HG02642 (cell line): ENCODE data around the gene CDH11.

Experiments used
- ATAC-seq: cut with Tn5 transposase; IDR thresholded peaks from one replicate; pipeline ENCODE4 v1.9.1; 2021; ENCODE audit warnings: mild to moderate bottlenecking; ENCODE audit not compliant: unreplicated experiment, poor library complexity

Gene CDH11, protein sequence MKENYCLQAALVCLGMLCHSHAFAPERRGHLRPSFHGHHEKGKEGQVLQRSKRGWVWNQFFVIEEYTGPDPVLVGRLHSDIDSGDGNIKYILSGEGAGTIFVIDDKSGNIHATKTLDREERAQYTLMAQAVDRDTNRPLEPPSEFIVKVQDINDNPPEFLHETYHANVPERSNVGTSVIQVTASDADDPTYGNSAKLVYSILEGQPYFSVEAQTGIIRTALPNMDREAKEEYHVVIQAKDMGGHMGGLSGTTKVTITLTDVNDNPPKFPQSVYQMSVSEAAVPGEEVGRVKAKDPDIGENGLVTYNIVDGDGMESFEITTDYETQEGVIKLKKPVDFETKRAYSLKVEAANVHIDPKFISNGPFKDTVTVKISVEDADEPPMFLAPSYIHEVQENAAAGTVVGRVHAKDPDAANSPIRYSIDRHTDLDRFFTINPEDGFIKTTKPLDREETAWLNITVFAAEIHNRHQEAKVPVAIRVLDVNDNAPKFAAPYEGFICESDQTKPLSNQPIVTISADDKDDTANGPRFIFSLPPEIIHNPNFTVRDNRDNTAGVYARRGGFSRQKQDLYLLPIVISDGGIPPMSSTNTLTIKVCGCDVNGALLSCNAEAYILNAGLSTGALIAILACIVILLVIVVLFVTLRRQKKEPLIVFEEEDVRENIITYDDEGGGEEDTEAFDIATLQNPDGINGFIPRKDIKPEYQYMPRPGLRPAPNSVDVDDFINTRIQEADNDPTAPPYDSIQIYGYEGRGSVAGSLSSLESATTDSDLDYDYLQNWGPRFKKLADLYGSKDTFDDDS

DNA sequence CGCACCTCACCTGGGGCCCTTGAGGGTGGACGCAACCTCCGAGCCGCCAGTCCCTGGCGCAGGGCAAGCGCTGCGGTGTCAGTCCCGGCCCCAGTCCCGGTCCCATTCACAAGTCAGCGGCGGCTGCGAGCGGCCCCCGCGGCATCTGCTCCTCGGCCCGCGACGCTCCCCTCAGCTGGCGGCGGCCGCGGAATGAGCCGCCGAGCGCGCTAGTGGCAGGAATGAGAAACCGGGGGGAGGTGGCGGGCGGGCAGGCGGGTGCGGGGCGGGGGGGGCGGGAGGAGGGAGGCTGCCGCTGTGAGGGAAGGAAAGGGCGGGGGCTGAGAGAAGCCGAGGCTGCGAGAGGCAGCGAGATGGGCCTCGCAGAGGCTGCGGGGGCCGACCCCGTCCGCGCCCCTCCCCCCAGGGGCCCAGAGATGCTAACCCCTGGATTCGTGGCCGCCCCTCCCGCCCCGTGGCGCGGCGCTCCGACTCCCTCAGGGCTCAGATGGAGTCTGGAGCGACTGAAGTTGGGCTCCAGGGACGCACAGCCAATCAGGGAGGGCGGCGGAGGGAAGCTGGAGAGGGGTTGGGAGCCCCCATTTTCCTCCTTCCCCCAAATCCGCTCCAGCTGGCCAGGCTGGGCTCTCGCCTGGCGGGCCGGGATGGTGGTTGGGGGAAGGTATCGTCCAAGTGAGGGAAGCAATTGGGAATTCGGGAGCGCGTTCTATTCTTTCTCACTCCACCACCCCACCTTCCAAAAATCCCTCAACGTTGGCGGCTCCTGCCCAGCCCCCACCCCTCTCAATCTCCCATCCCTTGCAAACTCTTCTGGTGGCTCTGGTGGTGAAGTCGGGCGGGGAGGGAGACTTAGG lies at the start of gene CDH11:
TSS of gene CDH11 (minus strand) at position 194 of the 854 bp plus-strand sequence. CDS start 117,194 bp downstream, outside the sequence.
- ATAC-seq, result no peak

DNA sequence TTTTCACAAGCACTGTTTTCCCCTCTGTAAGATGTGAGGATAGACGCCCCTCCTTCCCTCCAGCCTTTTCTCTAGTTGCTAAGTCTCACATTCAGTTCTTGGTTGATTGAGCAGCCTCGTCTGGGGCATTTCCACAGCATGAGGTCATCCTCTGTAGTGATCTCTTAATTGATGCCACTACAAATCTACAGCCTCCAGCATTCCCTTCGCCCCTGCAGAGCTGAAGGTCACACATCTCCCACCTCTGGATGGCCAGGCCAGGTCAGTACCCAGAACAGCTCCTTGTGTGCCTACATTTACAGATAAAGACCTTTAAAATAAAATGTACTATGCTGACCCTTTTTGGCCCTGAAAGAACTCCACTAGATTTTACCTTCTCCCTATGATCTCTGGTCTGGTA lies 32.5 kb upstream of the CDH11 start:
- ATAC-seq, result no peak

DNA sequence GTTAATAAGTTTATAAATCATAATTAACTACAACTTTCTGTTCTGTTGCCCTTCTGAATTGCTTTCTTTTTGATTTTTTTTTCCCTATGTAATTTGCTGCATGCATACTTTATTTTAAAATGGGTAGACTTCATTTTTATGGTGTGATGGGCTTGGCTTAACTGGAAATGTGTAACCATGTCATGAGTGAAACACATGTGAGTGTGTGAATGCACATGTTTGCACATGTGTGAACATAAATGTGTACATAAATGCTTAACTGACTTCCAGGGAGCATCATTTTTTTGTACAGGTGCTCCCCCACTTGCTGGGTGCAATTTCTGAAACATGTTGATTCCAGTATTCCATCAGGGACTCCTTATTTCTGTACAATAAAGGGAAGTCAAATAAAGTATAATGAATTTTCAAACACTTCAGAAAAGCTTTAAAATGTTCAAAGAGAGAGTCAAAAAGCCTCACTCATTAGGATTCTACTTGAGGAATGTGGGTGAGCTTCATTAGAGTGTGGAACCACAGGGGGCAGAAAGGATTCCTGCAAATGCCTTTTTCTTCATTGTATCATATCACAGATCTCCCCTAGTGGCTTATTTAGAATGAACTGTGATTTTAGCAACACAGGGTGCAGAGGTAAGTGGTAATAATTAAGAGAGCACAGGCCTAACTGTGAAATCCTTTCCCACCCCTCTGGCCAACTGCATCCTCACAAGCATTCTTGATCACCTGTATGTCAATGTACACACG lies 31.7 kb upstream of the CDH11 start:
- no peak for ATAC-seq

- ATAC-seq, result no peak
Observed at GRCh38 chr16:65148804-65149203, 26.9 kb upstream of the CDH11 start.

DNA sequence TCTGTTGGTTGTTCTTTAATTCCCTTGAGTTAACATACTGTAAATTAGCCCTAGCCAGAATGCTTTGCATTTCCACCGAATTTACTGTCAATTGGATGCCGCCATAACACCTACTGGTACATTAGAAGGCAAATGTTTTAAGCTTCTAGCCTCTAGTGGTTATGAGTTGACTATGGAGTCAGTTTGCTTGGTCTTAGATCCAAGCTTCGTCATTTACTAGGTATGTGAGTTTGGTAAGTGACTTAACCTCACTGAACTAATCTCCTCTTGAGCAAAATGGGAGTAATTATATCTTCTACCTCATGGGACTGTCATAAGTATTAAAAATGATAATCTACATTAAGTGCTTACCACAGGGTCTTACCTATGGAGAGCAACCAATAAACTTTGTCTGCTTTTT lies 20.4 kb upstream of the CDH11 start:
- ATAC-seq, result no peak

- no peak for ATAC-seq
Observed at GRCh38 chr16:65136681-65137080, 14.8 kb upstream of the CDH11 start.

GRCh38 chr16:65126845-65127624 lies 5.2 kb upstream of the CDH11 start:
- ATAC-seq, result no peak

DNA sequence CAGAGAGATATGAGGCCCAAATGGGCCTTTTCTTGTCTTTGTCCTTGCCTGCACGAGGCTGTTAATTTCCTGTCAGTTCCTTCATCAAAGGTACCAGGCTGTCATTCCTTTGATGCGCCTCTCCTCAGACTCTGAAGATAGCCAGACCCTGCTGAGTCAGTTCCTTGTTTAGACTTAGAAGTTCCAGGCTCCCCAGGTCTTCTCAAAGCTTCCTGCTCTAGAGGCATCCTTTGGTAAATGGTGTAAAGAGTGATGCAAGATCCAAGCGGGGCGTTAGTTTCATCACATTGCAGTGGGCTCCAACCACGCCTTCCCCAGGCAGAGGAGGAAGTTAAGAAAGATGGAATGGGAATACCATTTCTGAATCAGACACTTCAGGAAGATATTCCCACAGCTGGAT lies 4.0 kb upstream of the CDH11 start:
- no peak for ATAC-seq

- ATAC-seq, result no peak
Observed at GRCh38 chr16:65125322-65125721, 3.5 kb upstream of the CDH11 start.

- ATAC-seq, result no peak
Observed at GRCh38 chr16:65124596-65124995, 2.7 kb upstream of the CDH11 start.

DNA sequence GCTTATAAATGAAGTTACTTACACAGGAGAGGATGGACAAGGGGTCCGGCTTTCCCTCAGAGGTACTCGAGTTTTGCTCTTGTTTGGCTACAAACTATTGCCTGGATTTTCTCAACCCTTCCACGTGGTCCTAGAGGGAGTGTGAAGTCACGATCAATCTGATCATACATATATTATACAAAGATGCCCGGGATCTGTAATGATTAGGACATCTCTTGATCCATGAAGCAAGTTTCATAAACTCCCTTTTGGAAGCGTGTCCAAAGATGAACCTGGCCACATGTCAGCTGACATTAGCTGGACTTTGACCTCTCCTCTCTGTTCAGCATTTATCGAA lies 2.3 kb upstream of the CDH11 start:
- no peak for ATAC-seq

DNA sequence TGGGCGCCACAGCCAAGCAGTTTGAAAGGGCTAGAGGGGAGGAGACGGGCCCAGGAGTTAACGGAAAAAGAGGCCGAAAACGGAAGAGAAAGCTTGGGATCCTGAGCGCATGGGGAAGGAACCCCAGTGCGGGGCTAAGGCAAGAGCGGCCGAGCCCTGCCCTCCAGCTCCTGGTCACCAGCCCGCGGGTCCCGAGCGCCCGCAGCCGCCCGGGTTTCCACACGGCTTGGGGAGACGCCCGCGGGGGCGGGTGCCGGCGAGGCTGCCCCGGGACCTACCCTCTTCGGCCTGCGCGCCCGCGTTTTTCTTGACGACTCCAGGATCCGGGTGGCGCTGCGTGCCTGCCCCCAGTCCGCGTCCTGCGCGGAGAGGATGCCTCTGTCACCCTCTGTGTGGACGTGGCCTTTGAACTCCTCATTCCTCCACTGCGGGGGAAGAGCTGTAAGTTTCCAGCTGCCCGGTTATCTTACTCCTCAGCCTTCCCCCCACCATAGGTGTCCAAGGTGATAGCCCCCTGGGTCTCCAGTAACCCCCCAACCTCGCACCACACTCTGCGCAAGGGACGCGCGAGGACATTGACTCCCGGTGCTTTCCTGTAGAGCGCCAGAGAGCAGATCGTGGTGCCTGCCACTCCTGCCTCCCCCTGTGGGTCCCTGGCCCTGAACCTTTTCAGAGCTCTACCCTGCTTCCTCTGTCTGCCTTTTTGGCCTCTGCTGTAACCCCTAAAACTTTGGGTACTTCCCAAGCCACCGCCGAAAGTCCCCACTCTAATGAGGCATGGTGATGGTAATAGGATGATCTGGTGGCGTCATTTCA lies 1.7 kb upstream of the CDH11 start:
- ATAC-seq, result no peak

DNA sequence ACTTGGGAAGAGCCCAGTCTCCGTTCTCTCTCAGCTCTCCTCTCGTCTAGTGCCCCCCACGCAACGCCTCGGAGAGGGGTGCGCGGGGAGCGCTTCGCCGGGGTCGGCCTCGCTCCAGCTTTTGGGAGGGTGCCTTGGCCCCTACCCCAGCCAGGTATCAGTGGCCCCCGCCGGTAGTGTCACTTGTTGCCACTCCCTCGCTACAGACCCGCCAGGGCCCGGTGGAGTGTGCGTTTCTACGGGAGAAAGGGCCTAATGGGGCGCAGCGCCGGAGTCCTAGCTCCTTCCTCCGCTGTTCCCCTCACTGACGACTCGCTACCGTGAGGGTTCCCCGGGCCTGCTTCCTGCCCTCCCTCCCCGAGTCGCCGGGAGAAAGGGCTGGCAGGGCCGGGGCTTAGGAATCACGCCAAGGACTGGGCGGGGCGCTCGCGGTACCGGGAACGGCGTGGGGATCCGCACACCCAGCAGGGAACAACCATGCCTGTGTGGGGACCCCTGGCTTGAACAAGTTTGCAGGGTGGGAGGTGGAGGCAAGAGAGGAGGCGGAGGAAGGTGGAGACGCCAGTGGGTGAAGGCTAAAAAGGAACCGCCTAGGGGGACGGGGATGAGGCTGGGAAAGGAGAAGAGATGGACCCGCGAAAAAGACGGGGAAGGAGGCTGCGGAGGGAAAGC lies 997 bp upstream of the CDH11 start:
- no peak for ATAC-seq

GRCh38 chr16:65120831-65121721 lies 787 bp downstream of the CDH11 start:
- ATAC-seq, result no peak

DNA sequence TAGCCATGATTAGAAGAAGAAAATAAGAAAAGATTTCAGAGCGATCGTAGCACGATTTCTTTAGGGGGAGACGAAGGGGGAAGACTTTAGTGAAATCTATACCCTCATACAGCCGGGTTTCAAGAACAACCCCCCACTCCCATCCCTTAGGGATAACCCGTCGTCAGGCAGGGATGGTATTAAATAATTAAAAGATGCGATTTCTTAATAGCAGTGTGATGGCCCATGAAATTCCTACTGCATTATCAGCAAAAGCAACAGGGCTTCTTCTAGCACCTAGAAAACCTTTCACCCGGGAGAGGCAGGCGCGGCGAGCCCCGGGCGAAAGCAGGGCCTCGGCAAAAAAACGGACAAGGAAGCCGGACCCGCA lies 1.4 kb downstream of the CDH11 start:
- ATAC-seq, result no peak

- no peak for ATAC-seq
Observed at GRCh38 chr16:65119901-65120401, 1.9 kb downstream of the CDH11 start.

- no peak for ATAC-seq
Observed at GRCh38 chr16:65119435-65119834, 2.4 kb downstream of the CDH11 start.
